Fibroblast of villous mesenchyme (primary cell): ENCODE data around the gene LDB2. TPM values are rescaled to one million over a fixed set of nuclear protein-coding genes. Genes with fewer than 3 reads are reported as not detected.

Experiments used
- DNase-seq: peaks from one replicate; pipeline ENCODE4 v3.0.0-alpha.2; 2010; ENCODE audit warnings: low read depth
- H3K4me3 ChIP-seq: 2 replicates; pipeline ENCODE4 v1.5.1; 2011; ENCODE audit warnings: low read depth, mild to moderate bottlenecking, low read length
- total RNA-seq: library from RNA; depleted of rRNA; stranded (reverse); fragments of >200 nt; gene quantifications from 2 replicates; pipeline ENCODE4 v1.2.3, GENCODE V29; 2012
- TF ChIP-seq, protein P1 (sequence below): IDR thresholded peaks from 2 replicates; pipeline ENCODE4 v1.5.1; 2012; ENCODE audit warnings: low read depth, mild to moderate bottlenecking, low read length; ENCODE audit not compliant: insufficient read depth

LDB2 gene
- total RNA-seq, 1 donor = 19.9 TPM

DNA sequence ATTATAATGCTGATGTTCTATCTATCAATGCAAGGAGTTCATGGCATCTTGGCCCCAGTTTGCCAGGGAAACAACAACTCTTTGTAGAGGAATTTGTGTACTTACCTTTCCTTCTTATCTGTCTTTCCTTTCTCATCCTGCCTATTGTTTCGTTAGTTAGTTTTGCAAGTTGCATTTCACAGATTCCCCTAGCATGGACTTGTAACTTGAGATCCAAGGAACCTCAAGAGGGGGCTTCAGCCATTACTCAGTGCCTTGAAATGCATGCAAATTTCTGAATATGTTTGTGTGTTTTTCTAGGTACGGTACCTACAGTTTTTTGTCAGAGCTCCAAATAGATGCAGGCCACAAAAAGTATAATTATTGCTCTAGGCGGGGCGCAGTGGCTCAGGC, 203.6 kb downstream of the LDB2 start:
- TF ChIP-seq, protein P1, sequence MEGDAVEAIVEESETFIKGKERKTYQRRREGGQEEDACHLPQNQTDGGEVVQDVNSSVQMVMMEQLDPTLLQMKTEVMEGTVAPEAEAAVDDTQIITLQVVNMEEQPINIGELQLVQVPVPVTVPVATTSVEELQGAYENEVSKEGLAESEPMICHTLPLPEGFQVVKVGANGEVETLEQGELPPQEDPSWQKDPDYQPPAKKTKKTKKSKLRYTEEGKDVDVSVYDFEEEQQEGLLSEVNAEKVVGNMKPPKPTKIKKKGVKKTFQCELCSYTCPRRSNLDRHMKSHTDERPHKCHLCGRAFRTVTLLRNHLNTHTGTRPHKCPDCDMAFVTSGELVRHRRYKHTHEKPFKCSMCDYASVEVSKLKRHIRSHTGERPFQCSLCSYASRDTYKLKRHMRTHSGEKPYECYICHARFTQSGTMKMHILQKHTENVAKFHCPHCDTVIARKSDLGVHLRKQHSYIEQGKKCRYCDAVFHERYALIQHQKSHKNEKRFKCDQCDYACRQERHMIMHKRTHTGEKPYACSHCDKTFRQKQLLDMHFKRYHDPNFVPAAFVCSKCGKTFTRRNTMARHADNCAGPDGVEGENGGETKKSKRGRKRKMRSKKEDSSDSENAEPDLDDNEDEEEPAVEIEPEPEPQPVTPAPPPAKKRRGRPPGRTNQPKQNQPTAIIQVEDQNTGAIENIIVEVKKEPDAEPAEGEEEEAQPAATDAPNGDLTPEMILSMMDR = no peak
- no peak for DNase-seq
- H3K4me3 ChIP-seq = no peak overlapping the region

DNA sequence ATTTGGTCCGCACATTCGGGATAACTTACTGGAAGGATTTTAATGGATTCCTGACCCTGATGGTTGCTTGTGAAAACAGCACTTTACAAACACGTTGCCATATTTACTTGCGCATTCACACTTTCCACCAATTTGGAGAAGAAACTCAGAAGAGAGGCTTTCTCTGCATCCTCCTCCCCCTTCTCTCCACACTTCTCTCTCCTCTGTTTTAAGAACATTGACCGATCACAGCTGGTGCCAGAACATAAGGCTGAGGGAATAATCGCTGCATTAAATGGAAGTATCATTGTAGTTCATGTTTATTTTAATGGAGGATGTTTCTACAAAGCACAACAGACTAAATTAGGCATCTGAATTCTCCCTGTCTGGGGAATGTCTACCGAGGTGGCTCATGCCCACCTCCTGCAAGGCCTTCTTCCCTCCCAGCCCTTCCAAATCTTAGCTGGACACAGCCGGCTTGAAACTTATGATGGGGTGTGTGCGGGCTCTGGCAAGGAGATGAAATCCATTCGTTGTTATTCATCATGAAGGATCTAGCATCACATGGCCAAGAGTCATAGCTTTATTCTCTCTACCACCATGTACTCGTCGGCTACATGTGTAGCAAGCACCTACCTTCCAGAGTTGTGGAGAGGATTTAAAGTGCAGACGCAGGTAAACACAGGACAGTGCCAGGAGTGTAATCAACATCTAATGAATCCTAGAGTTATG, 204.1 kb downstream of the LDB2 start:
- H3K4me3 ChIP-seq = no peak overlapping the region
- TF ChIP-seq, protein P1 = no peak
- DNase-seq = no peak

DNA sequence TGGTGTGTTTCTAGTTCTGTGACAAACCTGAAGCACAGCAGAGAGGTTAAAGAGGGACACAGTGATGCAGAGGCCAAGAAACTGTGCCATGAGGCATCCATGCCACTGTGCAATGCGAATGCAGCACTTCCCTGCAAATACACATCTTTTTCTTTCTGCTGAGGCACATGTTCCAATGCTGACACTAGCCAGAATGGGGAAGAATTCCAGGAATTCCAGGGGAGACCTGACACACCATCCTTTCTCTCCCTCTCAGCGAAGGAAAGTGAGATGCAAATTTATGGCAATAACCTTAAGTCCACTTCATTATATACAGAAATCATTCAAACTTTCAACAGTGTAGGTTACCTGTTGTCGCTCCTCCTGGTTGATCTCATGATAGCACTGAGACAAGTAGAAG, 204.8 kb downstream of the LDB2 start:
- no peak for DNase-seq
- TF ChIP-seq, protein P1 = no peak
- H3K4me3 ChIP-seq = no peak overlapping the region

DNA sequence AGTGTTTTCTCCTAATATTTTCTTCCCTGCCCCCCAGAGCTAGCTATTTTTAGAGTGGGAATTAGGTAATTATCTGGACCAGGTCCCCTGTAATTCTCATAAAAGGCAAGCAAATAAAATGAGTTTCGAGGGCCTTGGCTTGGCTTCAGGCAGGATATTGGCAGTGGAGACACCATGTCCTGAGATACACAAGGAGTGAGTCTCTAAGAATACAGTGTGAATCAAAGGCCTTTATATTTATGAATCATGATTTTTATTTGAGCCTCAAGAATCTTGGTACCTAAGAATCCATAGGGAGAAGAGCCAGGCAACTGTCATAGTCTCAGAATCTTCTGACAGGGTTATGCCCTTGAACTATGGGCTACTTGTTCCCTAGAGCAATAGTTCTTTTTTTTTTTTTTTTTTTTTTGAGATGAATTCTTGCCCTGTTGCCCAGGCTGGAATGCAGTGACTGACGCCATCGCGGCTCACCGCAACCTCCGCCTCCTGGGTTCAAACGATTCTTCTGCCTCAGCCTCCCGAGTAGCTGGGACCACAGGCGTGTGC, 205.4 kb downstream of the LDB2 start:
- no peak overlapping the region for H3K4me3 ChIP-seq
- TF ChIP-seq, protein P1 = no peak
- DNase-seq = no peak

DNA sequence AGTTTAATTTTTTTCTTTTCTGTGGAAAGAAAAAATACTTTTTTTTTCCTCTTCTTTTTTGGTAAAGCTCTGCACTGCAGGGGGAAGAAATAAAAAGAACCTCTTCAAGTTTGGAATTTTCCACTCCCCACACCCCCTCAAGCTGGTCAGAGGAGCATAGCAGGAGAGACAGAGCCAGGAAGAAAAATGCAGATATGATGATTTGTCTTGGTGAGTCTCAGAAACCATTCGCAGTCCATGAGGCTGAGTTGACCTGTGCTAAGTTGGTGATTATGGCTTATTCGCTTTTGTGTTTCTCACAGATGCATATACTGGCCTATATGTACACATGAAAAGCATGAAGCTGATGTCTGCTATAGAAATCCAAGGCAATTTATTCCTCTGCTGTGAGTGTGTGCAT, 205.9 kb downstream of the LDB2 start:
- TF ChIP-seq, protein P1 = no peak
- no peak overlapping the region for H3K4me3 ChIP-seq
- no peak for DNase-seq

DNA sequence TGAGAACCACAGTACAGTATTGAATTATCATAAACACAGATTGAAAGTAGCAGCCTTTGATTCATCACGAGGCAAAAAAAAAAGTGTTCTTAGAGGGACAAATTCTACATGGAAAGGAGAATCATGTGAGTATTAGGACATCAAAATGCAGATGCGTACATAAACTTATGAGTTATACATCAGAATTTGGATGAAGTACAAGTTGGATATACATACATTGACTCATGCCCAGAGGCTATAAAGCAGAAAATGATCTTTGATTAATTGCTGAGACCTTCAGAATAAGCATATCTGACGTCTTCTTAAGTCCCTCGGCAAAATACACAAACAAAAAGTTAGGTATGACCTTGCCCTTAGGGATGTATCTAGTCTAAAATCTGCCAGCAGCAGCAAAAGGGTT, 206.4 kb downstream of the LDB2 start:
- H3K4me3 ChIP-seq = no peak overlapping the region
- DNase-seq = peak; percentile 66
- TF ChIP-seq, protein P1 = no peak

DNA sequence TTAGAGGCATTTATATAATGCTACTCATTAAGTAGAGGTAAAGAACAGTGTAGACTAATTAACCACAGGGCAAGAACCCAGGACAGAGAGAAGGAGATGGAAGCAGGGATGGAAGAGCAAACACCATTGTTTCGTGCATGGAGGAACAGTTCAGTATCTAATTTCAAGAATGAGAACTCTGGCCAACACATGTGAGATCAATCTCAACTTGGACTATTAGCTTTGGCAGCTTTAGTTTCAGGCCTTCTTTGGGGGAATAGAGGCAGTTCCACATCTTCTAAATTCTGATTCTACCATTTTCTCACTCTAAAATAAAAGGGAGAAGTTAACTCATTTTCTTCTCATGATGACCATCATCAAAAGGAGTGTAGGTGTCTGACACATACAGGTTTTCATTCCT, 207.0 kb downstream of the LDB2 start:
- TF ChIP-seq, protein P1 = no peak
- H3K4me3 ChIP-seq = no peak overlapping the region
- no peak for DNase-seq
